Measurements from ENCODE around the gene TIMM10. TPM values are rescaled to one million over a fixed set of nuclear protein-coding genes. Genes with fewer than 3 reads are reported as not detected.

Gene TIMM10
- total RNA-seq, 1 donor from 2014 or later, result 54.5 TPM

GRCh38 chr11:57498540-57498939 lies 32.0 kb downstream of the TIMM10 start:
- no peak overlapping the region for H3K4me3 Mint-ChIP-seq (ENCODE audit: unreplicated experiment)
- H3K36me3 Mint-ChIP-seq (ENCODE audit: unreplicated experiment), result peaks cover 2% of the 10 kb centered on the region
- no peaks in the 10 kb centered on the region for H3K27me3 Mint-ChIP-seq (ENCODE audit: unreplicated experiment)
- no peaks in the 10 kb centered on the region for H3K9me3 Mint-ChIP-seq (ENCODE audit: unreplicated experiment)
- TF ChIP-seq, protein P1, sequence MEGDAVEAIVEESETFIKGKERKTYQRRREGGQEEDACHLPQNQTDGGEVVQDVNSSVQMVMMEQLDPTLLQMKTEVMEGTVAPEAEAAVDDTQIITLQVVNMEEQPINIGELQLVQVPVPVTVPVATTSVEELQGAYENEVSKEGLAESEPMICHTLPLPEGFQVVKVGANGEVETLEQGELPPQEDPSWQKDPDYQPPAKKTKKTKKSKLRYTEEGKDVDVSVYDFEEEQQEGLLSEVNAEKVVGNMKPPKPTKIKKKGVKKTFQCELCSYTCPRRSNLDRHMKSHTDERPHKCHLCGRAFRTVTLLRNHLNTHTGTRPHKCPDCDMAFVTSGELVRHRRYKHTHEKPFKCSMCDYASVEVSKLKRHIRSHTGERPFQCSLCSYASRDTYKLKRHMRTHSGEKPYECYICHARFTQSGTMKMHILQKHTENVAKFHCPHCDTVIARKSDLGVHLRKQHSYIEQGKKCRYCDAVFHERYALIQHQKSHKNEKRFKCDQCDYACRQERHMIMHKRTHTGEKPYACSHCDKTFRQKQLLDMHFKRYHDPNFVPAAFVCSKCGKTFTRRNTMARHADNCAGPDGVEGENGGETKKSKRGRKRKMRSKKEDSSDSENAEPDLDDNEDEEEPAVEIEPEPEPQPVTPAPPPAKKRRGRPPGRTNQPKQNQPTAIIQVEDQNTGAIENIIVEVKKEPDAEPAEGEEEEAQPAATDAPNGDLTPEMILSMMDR (IDR thresholded peaks at IDR 0.05), result no peak
- H3K27ac Mint-ChIP-seq (ENCODE audit: unreplicated experiment), result no peak overlapping the region
- DNase-seq (ENCODE audit: extremely low spot score, unreplicated experiment), result no peak
- H3K4me1 Mint-ChIP-seq (ENCODE audit: unreplicated experiment), result peaks cover 12% of the 10 kb centered on the region

GRCh38 chr11:57497303-57498247 lies 33.0 kb downstream of the TIMM10 start:
- peaks cover 2% of the 10 kb centered on the region for H3K36me3 Mint-ChIP-seq (ENCODE audit: unreplicated experiment)
- no peak overlapping the region for H3K27ac Mint-ChIP-seq (ENCODE audit: unreplicated experiment)
- peaks cover 12% of the 10 kb centered on the region for H3K4me1 Mint-ChIP-seq (ENCODE audit: unreplicated experiment)
- H3K27me3 Mint-ChIP-seq (ENCODE audit: unreplicated experiment), result no peaks in the 10 kb centered on the region
- TF ChIP-seq, protein P1 (IDR thresholded peaks at IDR 0.05), result no peak
- H3K9me3 Mint-ChIP-seq (ENCODE audit: unreplicated experiment), result no peaks in the 10 kb centered on the region
- DNase-seq (ENCODE audit: extremely low spot score, unreplicated experiment), result no peak
- H3K4me3 Mint-ChIP-seq (ENCODE audit: unreplicated experiment), result no peak overlapping the region

GRCh38 chr11:57496109-57496820 lies 34.3 kb downstream of the TIMM10 start:
- Mint-ChIP-seq H3K9me3 (ENCODE audit: unreplicated experiment) (no peaks in the 10 kb centered on the region), H3K27me3 (ENCODE audit: unreplicated experiment) (no peaks in the 10 kb centered on the region), H3K36me3 (ENCODE audit: unreplicated experiment) (peaks cover 2% of the 10 kb centered on the region), H3K4me3 (ENCODE audit: unreplicated experiment) (no peak overlapping the region), H3K4me1 (ENCODE audit: unreplicated experiment) (peaks cover 12% of the 10 kb centered on the region), H3K27ac (ENCODE audit: unreplicated experiment) (no peak overlapping the region)
- no peak for DNase-seq (ENCODE audit: extremely low spot score, unreplicated experiment)
- TF ChIP-seq, protein P1 (IDR thresholded peaks at IDR 0.05), result no peak

DNA sequence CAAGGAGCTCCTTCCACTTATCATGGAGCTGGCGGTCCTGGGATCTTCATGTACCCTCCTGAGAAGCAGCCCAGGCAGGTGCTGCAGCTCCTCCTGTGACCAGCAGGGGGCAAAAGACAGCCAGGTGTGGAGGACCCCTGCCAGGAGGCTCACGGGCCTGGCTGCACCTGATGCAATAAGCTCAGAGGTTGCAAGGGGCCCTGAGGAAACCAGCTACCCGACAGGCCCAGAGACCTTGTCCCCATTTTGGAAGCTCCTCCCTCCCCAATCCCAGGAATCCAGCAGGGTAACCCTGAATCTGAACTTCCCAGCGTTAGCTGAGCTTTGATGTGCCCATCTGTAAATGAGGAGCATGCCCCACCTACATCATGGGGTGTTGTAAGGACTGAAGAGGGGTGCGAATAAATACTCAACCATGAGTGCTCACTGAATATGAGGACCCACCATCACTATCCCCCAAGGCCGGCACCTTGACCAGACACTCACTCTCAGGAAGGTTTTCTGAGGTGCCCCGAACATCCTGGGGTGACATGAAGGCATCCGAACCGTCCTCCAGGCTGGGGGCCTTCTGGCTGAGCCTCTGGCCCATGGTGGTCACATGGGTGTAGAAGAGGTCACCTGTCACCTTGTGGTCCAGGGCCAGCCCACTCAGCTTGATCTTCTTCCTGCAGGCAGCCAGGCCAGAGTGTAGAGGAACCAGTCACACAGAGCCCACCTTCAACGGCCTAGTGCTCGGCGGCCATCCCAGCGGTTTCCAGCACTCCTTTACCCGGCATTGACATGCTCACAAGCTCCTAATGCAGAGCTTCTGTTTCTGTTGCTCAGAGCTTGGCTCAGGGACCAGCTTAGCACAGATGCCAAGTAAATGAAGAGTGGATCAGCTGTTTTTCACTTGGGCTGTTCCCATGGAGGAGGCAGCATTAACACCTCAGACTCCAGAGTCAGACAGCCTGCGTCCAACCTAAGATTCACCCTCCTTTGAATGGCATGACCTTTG lies 36.7 kb downstream of the TIMM10 start:
- no peak for DNase-seq (ENCODE audit: extremely low spot score, unreplicated experiment)
- H3K27me3 Mint-ChIP-seq (ENCODE audit: unreplicated experiment), result no peaks in the 10 kb centered on the region
- no peaks in the 10 kb centered on the region for H3K9me3 Mint-ChIP-seq (ENCODE audit: unreplicated experiment)
- no peak overlapping the region for H3K27ac Mint-ChIP-seq (ENCODE audit: unreplicated experiment)
- H3K4me1 Mint-ChIP-seq (ENCODE audit: unreplicated experiment), result no peaks in the 10 kb centered on the region
- no peak overlapping the region for H3K4me3 Mint-ChIP-seq (ENCODE audit: unreplicated experiment)
- TF ChIP-seq, protein P1 (IDR thresholded peaks at IDR 0.05), result peak; percentile 79
- peaks cover 6% of the 10 kb centered on the region for H3K36me3 Mint-ChIP-seq (ENCODE audit: unreplicated experiment)
